HepG2 (cell line): ENCODE measurements around the gene HIF1AN.

Experiments used
- DDIT3 ChIP-seq: sonication (generic); formaldehyde crosslinking; IDR thresholded peaks from 2 replicates; pipeline ENCODE4 v1.4.0; 2020; ENCODE audit warnings: mild to moderate bottlenecking, missing genetic modification reagents
- EHMT2 ChIP-seq: fragments of 200-600 bp; sonication (generic); IDR thresholded peaks from 2 replicates; pipeline ENCODE4 v1.7.0; 2017; ENCODE audit warnings: antibody characterized with exemption, low read depth, low read length, borderline replicate concordance
- PTBP1 ChIP-seq: fragments of 200-400 bp; formaldehyde crosslinking; IDR thresholded peaks from 2 replicates; pipeline ENCODE4 v1.6.1; 2018; ENCODE audit warnings: low read length, low read depth; ENCODE audit not compliant: poor library complexity, severe bottlenecking
- SRSF1 ChIP-seq: fragments of 200-400 bp; formaldehyde crosslinking; optimal IDR thresholded peaks from 2 replicates; pipeline ENCODE3; 2017; ENCODE audit warnings: mild to moderate bottlenecking, low read depth, low read length, moderate library complexity
- ZBTB26 ChIP-seq: IDR thresholded peaks from 2 replicates; pipeline ENCODE4 v1.6.1; 2016; ENCODE audit warnings: missing compliant biosample characterization, missing genetic modification reagents, borderline replicate concordance
- ZNF101 ChIP-seq: sonication (generic); formaldehyde crosslinking; IDR thresholded peaks from 2 replicates; pipeline ENCODE4 v1.4.0; 2020; ENCODE audit warnings: mild to moderate bottlenecking, low read depth, missing genetic modification reagents, borderline replicate concordance
- TF ChIP-seq, protein P1 (sequence below), 2 experiments: fragments of 450-650 bp in 1 of 2; sonication (generic) in 1 of 2; formaldehyde crosslinking; IDR thresholded peaks; 2 replicates each; pipeline versions ENCODE4 v1.5.0 to v1.8.0; 2020 to 2022; ENCODE audit warnings: mild to moderate bottlenecking in 1 of 2, missing genetic modification reagents in 1 of 2

- no peak for TF ChIP-seq ZBTB26 (CRISPR knock-in tag)
- no peak for TF ChIP-seq PTBP1
- TF ChIP-seq SRSF1 = no peak
- TF ChIP-seq ZNF101 (CRISPR knock-in tag) = no peak
- no peak for TF ChIP-seq EHMT2
- no peak for TF ChIP-seq DDIT3
- TF ChIP-seq, protein P1, sequence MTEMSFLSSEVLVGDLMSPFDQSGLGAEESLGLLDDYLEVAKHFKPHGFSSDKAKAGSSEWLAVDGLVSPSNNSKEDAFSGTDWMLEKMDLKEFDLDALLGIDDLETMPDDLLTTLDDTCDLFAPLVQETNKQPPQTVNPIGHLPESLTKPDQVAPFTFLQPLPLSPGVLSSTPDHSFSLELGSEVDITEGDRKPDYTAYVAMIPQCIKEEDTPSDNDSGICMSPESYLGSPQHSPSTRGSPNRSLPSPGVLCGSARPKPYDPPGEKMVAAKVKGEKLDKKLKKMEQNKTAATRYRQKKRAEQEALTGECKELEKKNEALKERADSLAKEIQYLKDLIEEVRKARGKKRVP (CRISPR knock-in tag; IDR thresholded peaks at IDR 0.05) = no peak
These were observed 4.0 kb upstream of the HIF1AN start for GRCh38 chr10:100531761-100532160.
